K562 (cell line): Measurements from ENCODE around the gene CGB8. TPM values are rescaled to one million over a fixed set of nuclear protein-coding genes. Genes with fewer than 3 reads are reported as not detected.

ENCODE experiments used
- ATAC-seq: fragments of 200-7000 bp; cut with Tn5 transposase; 3 replicates; pipeline ENCODE4 v1.9.1; 2020; ENCODE audit warnings: moderate library complexity
- BruUV-seq: library from RNA; stranded (reverse); fragments of 400-500 nt; replicated peaks from 2 replicates; lab custom pipeline; 2021; lab: Mats Ljungman, UMichigan
- CTCF ChIA-PET: fragments of 300-600 bp; formaldehyde crosslinking; extraction: SDS; loops from one replicate; lab custom pipeline; 2021; ENCODE audit warnings: low intra/inter-chr PET ratio; lab: Yijun Ruan, JAX
- POLR2A ChIA-PET: fragments of 300-600, 350-650 bp; sonication (Branson Sonifier 250); formaldehyde crosslinking; extraction: SDS; loops from one replicate; lab custom pipeline; 2021; ENCODE audit warnings: antibody characterized with exemption, inconsistent platforms; lab: Yijun Ruan, JAX
- DNase-seq, 4 experiments: peaks; one replicate each; pipeline versions ENCODE4 v3.0.0 to v3.0.0-alpha.2; 2011 to 2018; ENCODE audit warnings: low spot score in 3 of 4, mixed read lengths in 3 of 4; ENCODE audit errors: extremely low read depth in 1 of 4
- FAIRE-seq: peaks from 2 replicates; lab custom pipeline; 2011; peaks lifted over from hg19 to GRCh38; lab: Jason Lieb, UNC
- H2AFZ ChIP-seq: 2 replicates; pipeline ENCODE4 v1.6.0; 2011; ENCODE audit warnings: low read depth, low read length, control low read depth, inconsistent platforms
- H3K27ac ChIP-seq: fragments of 200-600 bp; 3 replicates; pipeline ENCODE4 v1.8.0; 2011; ENCODE audit warnings: low read depth, mild to moderate bottlenecking, control low read depth, inconsistent platforms, low read length, moderate library complexity, mixed read lengths; ENCODE audit errors: extremely low read depth
- H3K27me3 ChIP-seq, 2 experiments: fragments of 300-600 bp in 1 of 2; 2 replicates in 1 of 2; 3 replicates in 1 of 2; pipeline versions ENCODE4 v1.6.0 to v1.8.0; 2011; ENCODE audit warnings: inconsistent platforms in 2 of 2, low read length in 2 of 2, mild to moderate bottlenecking in 1 of 2, mixed read lengths in 1 of 2, moderate library complexity in 1 of 2; ENCODE audit not compliant: control insufficient read depth in 2 of 2, insufficient read depth in 2 of 2
- H3K36me3 ChIP-seq: fragments of 300-600 bp; 3 replicates; pipeline ENCODE4 v1.8.0; 2011; ENCODE audit warnings: mild to moderate bottlenecking, low read length, inconsistent platforms; ENCODE audit not compliant: control insufficient read depth, insufficient read depth
- H3K4me1 ChIP-seq, 2 experiments: fragments of 200-600 bp in 1 of 2; replicated peaks in 1 of 2; 2 replicates in 1 of 2; 3 replicates in 1 of 2; pipeline versions ENCODE4 v1.5.1 to v1.8.0; 2011; ENCODE audit warnings: inconsistent platforms in 2 of 2, low read length in 2 of 2, mild to moderate bottlenecking in 1 of 2, mixed read lengths in 1 of 2, moderate library complexity in 1 of 2; ENCODE audit not compliant: control insufficient read depth in 2 of 2, insufficient read depth in 2 of 2
- H3K4me2 ChIP-seq: 2 replicates; pipeline ENCODE4 v1.6.1; 2011; ENCODE audit warnings: low read length, control low read depth, inconsistent platforms, mixed read lengths; ENCODE audit not compliant: insufficient read depth
- H3K4me3 ChIP-seq: fragments of 200-600 bp; sonication (generic), shearing (Covaris generic); 2 replicates; pipeline ENCODE4 v1.5.1; 2016; ENCODE audit warnings: control low read depth, inconsistent platforms
- H3K79me2 ChIP-seq: fragments of 200-600 bp; 3 replicates; pipeline ENCODE4 v1.8.0; 2011; ENCODE audit warnings: low read length, inconsistent platforms; ENCODE audit not compliant: control insufficient read depth, insufficient read depth
- H3K9ac ChIP-seq, 2 experiments: 2 replicates each; pipeline versions ENCODE4 v1.6.0 to v1.6.1; 2011; ENCODE audit warnings: low read depth in 2 of 2, low read length in 2 of 2, control low read depth in 1 of 2, inconsistent platforms in 1 of 2, mild to moderate bottlenecking in 1 of 2, mixed read lengths in 1 of 2; ENCODE audit not compliant: insufficient read depth in 1 of 2
- H3K9me1 ChIP-seq: one replicate; pipeline ENCODE4 v1.6.0; 2011; ENCODE audit warnings: inconsistent platforms, mild to moderate bottlenecking, low read length, moderate library complexity; ENCODE audit not compliant: control insufficient read depth, insufficient read depth
- H3K9me3 ChIP-seq: replicated peaks from 2 replicates; pipeline ENCODE4 v1.5.1; 2011; ENCODE audit warnings: low read depth, low read length, inconsistent platforms; ENCODE audit not compliant: control insufficient read depth, insufficient read depth
- H4K20me1 ChIP-seq: replicated peaks from 2 replicates; pipeline ENCODE4 v1.6.1; 2011; ENCODE audit warnings: low read length, inconsistent platforms, mixed read lengths; ENCODE audit not compliant: control insufficient read depth, insufficient read depth
- EGR1 ChIP-seq: fragments of 450-650 bp; conservative IDR thresholded peaks from 2 replicates; pipeline ENCODE4 v1.6.1; 2017; ENCODE audit warnings: mild to moderate bottlenecking
- NFRKB ChIP-seq: fragments of 450-650 bp; IDR thresholded peaks from 2 replicates; pipeline ENCODE4 v1.6.1; 2016; ENCODE audit warnings: low read depth
- SETDB1 ChIP-seq: IDR thresholded peaks from one replicate; pipeline ENCODE4 v1.6.1; 2012; ENCODE audit warnings: low read length, control low read depth, inconsistent platforms
- WGBS: fragments of 100-300 bp; shearing (Covaris generic); methylation state at CpG from one replicate; pipeline ENCODE4 v1.1.6; 2016; ENCODE audit warnings: low coverage, mixed read lengths; ENCODE audit not compliant: insufficient coverage; ENCODE audit errors: missing lambda C conversion rate; 5-methylcytosine and 5-hydroxymethylcytosine counted together
- in situ Hi-C: fragments of 300-500 bp; cut with MboI; formaldehyde crosslinking; loops from 4 replicates; pipeline ENCODE4 v1.15.0; 2018; ENCODE audit warnings: inconsistent platforms, mixed read lengths
- intact Hi-C: fragments of 100-400 bp; cut with micrococcal nuclease; formaldehyde crosslinking; loops from 2 replicates; pipeline ENCODE4 v1.14.2; 2022
- polyA plus RNA-seq, 8 experiments: library from polyadenylated mRNA; depleted of rRNA in 4 of 8; stranded (reverse) in 5 of 8; unstranded in 3 of 8; fragments of >200 nt; fragmentation: Nextera tagmentation in 2 of 8; fragmentation: Illumina TruSeq in 1 of 8; extraction: Ambion mirVana in 2 of 8; extraction: Trizol in 1 of 8; gene quantifications; 2 replicates each; pipeline versions ENCODE4 v1.2.1 to v1.2.3, GENCODE V29; 2011 to 2014; ENCODE audit warnings: inconsistent platforms in 1 of 8, missing spikeins in 1 of 8
- total RNA-seq, 7 experiments: library from RNA; depleted of rRNA in 6 of 7; stranded (reverse); fragments of >200 nt in 6 of 7; fragmentation: Illumina TruSeq in 2 of 7; extraction: Trizol in 2 of 7; gene quantifications; 2 replicates each; pipeline versions ENCODE4 v1.2.1 to v1.2.3, GENCODE V29; 2011 to 2021; ENCODE audit warnings: low replicate concordance in 1 of 7
- TF ChIP-seq, protein P1 (sequence below): sonication (generic); formaldehyde crosslinking; IDR thresholded peaks from 2 replicates; pipeline ENCODE4 v1.8.0; 2022; ENCODE audit warnings: missing genetic modification reagents, mild to moderate bottlenecking, moderate library complexity, borderline replicate concordance

The CGB8 gene
- total and polyA plus RNA-seq, 9 of the 15 experiments (the other 6 are each of a cell fraction or from before 2014, with no cell fraction given), result not detected

DNA sequence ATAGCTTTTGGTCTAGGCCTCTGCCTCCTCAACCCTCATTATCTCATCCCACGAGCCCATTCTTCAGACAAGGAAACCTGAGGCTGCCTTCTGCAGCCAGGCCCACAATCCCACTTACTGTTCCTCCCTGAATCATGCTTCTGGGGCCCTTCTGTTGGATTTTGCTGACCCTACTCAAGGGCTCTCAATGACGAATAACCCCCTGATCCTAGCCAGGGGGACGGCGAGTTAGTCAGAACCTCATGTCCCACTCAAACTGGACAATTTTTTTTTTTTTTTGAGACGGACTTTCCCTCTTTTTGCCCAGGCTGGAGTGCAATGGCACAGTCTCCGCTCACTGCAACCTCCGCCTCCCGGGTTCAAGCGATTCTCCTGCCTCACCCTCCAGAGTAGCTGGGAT is 26.8 kb downstream of the CGB8 start:
- CTCF ChIA-PET, result no interaction called here
- peaks cover under 1% of the 10 kb centered on the region; the same call in 1 of the 3 replicates for H3K36me3 ChIP-seq
- 46% methylated on average over 9 of the region's 9 CpGs for WGBS
- no peak overlapping the region for H3K27ac ChIP-seq
- peaks cover 21 to 41% of the 10 kb centered on the region in 2 experiments; a peak in 4 of 5 replicates for H3K4me1 ChIP-seq
- H2AFZ ChIP-seq, result no peak overlapping the region
- POLR2A ChIA-PET, result no interaction called here
- H3K4me3 ChIP-seq, result no peak overlapping the region
- no peak overlapping the region for H3K9ac ChIP-seq
- H3K9me1 ChIP-seq, result peaks cover 5% of the 10 kb centered on the region
- intact Hi-C loops, result no loop called here
- no peak for TF ChIP-seq EGR1
- no peak for TF ChIP-seq SETDB1
- TF ChIP-seq, protein P1, sequence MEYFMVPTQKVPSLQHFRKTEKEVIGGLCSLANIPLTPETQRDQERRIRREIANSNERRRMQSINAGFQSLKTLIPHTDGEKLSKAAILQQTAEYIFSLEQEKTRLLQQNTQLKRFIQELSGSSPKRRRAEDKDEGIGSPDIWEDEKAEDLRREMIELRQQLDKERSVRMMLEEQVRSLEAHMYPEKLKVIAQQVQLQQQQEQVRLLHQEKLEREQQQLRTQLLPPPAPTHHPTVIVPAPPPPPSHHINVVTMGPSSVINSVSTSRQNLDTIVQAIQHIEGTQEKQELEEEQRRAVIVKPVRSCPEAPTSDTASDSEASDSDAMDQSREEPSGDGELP, result 0 out of 2 replicates have a peak, but pooled peaks have one; percentile 12
- TF ChIP-seq NFRKB, result no peak
- ATAC-seq (no peak), DNase-seq (no peak), FAIRE-seq (no peak)
- in situ Hi-C loops, result no loop called here
- no peaks in the 10 kb centered on the region for H3K27me3 ChIP-seq
- H3K9me3 ChIP-seq, result no peaks in the 10 kb centered on the region
- H4K20me1 ChIP-seq, result peaks cover 6% of the 10 kb centered on the region; the same call in 1 of the 2 replicates
- no peaks in the 10 kb centered on the region for H3K79me2 ChIP-seq
- H3K4me2 ChIP-seq, result no peak overlapping the region
- no TSS peak for BruUV-seq
